Measurements from ENCODE around the gene PDE11A.
"Not testable (repeated sequence)": the region's sequence is repeated elsewhere in the genome, so short reads cannot be mapped to it uniquely, and the experiment has no call there.

The PDE11A gene

GRCh38 chr2:178008636-178009289, 63.8 kb downstream of the PDE11A start:
- DNase-seq (ENCODE audit: low spot score): peak; percentile 87

- DNase-seq (ENCODE audit: low spot score): no peak
Observed at GRCh38 chr2:178006710-178007109, 65.9 kb downstream of the PDE11A start.

- peak; percentile 24 for DNase-seq (ENCODE audit: low spot score)
Observed at GRCh38 chr2:178005756-178006155, 66.8 kb downstream of the PDE11A start.

GRCh38 chr2:178002038-178002437, 70.5 kb downstream of the PDE11A start:
- DNase-seq (ENCODE audit: low spot score): no peak

GRCh38 chr2:177998996-177999395, 73.6 kb downstream of the PDE11A start:
- no peak for DNase-seq (ENCODE audit: low spot score)

- DNase-seq (ENCODE audit: low spot score): peak; percentile 94
Observed at GRCh38 chr2:177998006-177998405, 74.6 kb downstream of the PDE11A start.

GRCh38 chr2:177992992-177993391, 79.6 kb downstream of the PDE11A start:
- DNase-seq (ENCODE audit: low spot score): no peak

- peak; percentile 98 for DNase-seq (ENCODE audit: low spot score)
Observed at GRCh38 chr2:177989029-177989885, 83.3 kb downstream of the PDE11A start.

GRCh38 chr2:177984749-177985148, 87.8 kb downstream of the PDE11A start:
- DNase-seq (ENCODE audit: low spot score): peak; percentile 75

GRCh38 chr2:177983183-177983788, 89.3 kb downstream of the PDE11A start:
- peak; percentile 70 for DNase-seq (ENCODE audit: low spot score)

- no peak for DNase-seq (ENCODE audit: low spot score)
Observed at GRCh38 chr2:177972782-177973181, 99.8 kb downstream of the PDE11A start.

GRCh38 chr2:177972123-177972522, 100.5 kb downstream of the PDE11A start:
- DNase-seq (ENCODE audit: low spot score): no peak

- DNase-seq (ENCODE audit: low spot score): no peak
Observed at GRCh38 chr2:177970670-177971454, 101.7 kb downstream of the PDE11A start.

GRCh38 chr2:177964892-177965291, 107.7 kb downstream of the PDE11A start:
- DNase-seq (ENCODE audit: low spot score): no peak

GRCh38 chr2:177952151-177952550, 120.4 kb downstream of the PDE11A start:
- DNase-seq (ENCODE audit: low spot score): no peak

- not testable (repeated sequence) for DNase-seq (ENCODE audit: low spot score)
Observed at GRCh38 chr2:177947598-177947997, 125.0 kb downstream of the PDE11A start.

GRCh38 chr2:177944530-177944929, 128.0 kb downstream of the PDE11A start:
- not testable (repeated sequence) for DNase-seq (ENCODE audit: low spot score)

GRCh38 chr2:177942731-177943130, 129.8 kb downstream of the PDE11A start:
- no peak for DNase-seq (ENCODE audit: low spot score)

GRCh38 chr2:177939211-177939610, 133.4 kb downstream of the PDE11A start:
- no peak for DNase-seq (ENCODE audit: low spot score)

GRCh38 chr2:177930916-177931315, 141.7 kb downstream of the PDE11A start:
- no peak for DNase-seq (ENCODE audit: low spot score)

GRCh38 chr2:177929662-177930522, 142.7 kb downstream of the PDE11A start:
- DNase-seq (ENCODE audit: low spot score): no peak
